D721Med (cell line): ENCODE data around the gene R3HDM2.

ENCODE experiments used
- DNase-seq: peaks from one replicate; pipeline ENCODE4 v3.0.0; 2011; ENCODE audit warnings: low spot score; ENCODE audit not compliant: insufficient read length
- FAIRE-seq: peaks from 2 replicates; lab custom pipeline; 2011; peaks lifted over from hg19 to GRCh38; lab: Jason Lieb, UNC
- TF ChIP-seq, protein P1 (sequence below): IDR thresholded peaks from 2 replicates; pipeline ENCODE4 v1.5.1; 2012; ENCODE audit warnings: mild to moderate bottlenecking, control low read depth; ENCODE audit not compliant: insufficient read depth; ENCODE audit errors: missing control alignments

The R3HDM2 gene

DNA sequence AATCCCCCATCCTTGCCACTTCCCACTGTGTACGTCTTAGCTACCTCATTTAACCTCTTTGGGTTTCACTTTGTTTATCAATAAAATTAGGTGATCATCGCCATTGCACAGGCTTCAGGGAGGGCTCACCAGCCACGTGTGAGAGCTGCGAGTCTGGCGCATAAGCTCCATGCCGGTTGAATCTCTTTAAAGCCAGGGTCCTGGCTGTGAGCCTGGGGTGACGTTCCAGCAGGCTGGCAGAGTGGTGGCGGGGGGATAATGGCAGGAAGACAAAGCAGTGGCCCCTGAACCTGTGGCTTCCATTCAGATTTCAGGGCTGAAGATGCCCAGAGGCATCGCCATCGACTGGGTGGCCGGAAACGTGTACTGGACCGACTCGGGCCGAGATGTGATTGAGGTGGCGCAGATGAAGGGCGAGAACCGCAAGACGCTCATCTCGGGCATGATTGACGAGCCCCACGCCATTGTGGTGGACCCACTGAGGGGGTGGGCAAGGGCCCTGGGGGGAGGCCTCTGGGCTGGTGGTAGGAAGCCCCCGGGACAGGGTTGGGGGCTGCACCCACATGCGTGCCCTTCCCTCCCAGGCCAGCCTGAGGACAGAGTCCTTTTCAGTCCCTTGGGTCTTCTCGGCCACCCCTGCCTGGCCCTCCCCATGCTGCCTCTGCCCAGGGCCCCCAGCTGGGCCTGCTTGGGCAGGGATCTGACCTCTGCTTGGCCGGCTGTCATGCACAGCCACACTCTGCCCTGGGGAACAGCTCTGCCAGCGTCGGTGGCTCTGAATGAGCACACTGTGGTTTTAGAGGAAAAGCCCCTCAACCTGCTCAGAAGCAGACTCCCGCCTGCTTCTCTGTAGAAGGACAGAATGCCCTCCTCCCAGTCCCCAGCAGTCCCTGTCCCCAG is 222.9 kb downstream of the R3HDM2 start:
- FAIRE-seq (no peak), DNase-seq (no peak)
- TF ChIP-seq, protein P1, sequence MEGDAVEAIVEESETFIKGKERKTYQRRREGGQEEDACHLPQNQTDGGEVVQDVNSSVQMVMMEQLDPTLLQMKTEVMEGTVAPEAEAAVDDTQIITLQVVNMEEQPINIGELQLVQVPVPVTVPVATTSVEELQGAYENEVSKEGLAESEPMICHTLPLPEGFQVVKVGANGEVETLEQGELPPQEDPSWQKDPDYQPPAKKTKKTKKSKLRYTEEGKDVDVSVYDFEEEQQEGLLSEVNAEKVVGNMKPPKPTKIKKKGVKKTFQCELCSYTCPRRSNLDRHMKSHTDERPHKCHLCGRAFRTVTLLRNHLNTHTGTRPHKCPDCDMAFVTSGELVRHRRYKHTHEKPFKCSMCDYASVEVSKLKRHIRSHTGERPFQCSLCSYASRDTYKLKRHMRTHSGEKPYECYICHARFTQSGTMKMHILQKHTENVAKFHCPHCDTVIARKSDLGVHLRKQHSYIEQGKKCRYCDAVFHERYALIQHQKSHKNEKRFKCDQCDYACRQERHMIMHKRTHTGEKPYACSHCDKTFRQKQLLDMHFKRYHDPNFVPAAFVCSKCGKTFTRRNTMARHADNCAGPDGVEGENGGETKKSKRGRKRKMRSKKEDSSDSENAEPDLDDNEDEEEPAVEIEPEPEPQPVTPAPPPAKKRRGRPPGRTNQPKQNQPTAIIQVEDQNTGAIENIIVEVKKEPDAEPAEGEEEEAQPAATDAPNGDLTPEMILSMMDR: no peak

DNA sequence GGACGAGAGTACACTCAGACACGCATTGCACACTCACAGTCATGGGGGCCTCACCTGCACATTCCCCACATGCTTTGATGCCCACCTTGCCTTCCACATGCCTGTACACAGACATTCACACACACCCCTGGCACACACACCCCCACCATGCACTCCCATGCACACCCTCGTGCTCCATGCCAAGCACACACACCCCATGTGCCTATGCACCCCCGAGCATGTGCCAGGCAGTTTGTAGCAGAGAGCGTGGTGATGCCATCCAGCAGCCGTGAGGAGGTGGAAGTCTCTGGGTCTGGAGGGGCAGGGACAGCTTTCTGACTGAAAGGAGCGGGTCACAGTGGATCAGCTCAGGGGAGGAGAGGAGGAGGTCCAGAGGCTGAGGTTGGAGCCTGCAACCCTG is 224.9 kb downstream of the R3HDM2 start:
- no peak for FAIRE-seq
- TF ChIP-seq, protein P1: no peak
- DNase-seq: no peak

DNA sequence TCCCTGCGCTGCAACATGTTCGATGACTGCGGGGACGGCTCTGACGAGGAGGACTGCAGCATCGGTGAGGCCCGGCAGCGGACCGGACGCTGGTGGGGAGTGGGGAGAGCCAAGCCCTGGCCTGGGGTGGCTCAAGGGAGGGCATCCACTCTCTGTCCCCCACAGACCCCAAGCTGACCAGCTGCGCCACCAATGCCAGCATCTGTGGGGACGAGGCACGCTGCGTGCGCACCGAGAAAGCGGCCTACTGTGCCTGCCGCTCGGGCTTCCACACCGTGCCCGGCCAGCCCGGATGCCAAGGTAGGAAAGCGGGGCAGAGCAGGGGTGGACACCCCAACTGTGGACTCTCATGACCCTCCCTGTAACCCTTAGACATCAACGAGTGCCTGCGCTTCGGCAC is 225.7 kb downstream of the R3HDM2 start:
- no peak for FAIRE-seq
- no peak for DNase-seq
- TF ChIP-seq, protein P1: no peak

DNA sequence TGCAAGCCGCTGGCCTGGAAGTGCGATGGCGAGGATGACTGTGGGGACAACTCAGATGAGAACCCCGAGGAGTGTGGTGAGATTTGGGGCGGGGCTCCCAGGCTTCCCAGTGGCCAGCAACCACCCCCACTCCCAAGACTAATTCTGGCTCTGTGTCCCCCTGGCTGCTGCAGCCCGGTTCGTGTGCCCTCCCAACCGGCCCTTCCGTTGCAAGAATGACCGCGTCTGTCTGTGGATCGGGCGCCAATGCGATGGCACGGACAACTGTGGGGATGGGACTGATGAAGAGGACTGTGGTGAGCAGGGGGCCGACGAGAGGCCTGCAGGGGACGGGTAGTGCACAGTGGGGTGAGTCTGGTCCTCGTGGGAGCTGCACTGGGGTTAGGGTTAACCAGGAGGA is 226.4 kb downstream of the R3HDM2 start:
- no peak for DNase-seq
- no peak for FAIRE-seq
- TF ChIP-seq, protein P1: no peak

DNA sequence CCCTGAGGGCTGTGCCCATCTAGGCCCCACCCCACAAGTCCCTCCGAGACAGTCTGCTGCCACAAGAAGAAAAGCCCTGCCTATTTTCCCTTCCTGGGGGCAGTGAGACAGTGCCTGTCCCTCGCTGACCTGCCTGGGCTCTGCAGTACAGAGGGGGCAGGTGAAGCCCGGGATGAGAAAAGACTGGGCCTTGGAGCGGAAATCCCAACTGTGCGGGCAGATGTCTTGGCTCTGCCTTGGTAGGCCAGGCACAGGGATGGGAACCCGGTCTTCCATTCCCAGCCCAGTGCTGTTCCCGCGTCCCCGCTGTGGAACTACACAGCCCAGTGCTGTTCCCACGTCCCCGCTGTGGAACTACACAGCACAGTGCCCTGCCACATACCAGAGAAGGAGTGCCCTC is 227.1 kb downstream of the R3HDM2 start:
- FAIRE-seq (no peak), DNase-seq (no peak)
- TF ChIP-seq, protein P1: no peak
